HG03565 (cell line): Measurements from ENCODE around the gene LRP2.

Experiments used
- ATAC-seq: cut with Tn5 transposase; IDR thresholded peaks from one replicate; pipeline ENCODE4 v1.9.1; 2021; ENCODE audit warnings: mild to moderate bottlenecking, moderate library complexity; ENCODE audit not compliant: unreplicated experiment

Gene LRP2

DNA sequence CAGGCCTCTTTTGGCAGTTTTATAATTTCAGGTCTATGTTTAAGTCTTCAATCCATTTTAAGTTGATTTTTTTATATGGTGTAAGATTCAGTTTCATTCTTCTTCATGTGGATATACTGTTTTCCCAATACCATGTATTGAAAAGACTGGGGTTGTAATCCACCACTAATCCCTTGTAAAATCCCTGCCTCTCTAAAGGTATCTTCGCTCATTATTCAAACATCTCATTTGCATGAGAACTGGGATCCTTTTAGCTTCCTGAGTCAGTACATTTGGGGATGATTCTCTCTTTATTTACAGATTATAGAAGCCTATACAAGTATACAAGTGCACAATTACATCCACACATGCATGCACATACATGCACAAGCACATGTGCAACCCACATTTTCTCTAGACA, 267.7 kb downstream of the LRP2 start:
- ATAC-seq: no peak

DNA sequence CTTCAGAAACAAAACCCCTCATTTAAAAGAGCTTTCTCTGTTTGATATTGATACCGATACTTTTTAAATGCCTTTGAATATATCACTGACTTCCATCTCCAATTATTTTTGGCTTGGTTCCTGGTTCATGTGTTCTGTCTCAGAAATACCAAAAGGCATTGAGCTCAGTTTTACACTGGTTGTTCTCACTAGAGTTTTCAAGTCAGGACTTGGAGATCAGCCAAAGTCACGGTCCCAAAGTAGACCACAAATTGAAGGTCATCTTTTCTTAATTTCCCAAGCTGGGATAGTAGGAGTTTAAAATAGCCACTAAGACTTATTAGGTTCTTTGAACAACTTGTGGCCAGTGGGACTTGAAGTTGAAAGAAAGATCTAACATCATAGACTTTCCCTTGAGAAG, 268.8 kb downstream of the LRP2 start:
- ATAC-seq: no peak

DNA sequence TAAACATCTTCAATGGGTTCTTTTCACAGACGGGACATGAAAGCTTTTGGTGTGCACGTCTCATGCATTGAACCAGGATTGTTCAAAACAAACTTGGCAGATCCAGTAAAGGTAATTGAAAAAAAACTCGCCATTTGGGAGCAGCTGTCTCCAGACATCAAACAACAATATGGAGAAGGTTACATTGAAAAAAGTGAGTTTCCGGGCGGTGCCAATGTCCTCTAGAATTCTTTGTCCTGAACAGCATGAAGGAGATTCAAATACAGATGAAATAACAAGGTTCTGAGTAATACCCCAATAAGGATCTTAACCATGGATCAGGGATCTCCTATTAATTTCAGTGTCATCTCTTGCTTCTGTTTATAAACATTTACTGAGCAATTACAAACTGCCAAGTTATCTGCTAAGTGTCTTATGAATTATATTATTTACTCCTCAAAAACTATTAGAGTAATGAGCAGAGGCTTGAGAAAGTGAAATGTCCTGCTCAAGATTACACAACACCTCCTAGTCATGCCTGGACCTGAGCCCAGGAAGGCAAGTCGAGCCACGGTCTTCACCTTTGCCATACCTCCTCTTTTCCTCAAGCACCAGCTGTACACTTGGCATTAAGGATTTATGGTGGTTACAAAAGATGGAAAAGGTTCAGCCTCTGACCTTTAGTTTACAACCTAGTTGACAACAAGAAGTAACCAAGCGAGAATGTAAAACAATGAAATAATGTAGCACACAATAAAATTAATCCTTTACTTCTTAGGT, 270.4 kb downstream of the LRP2 start:
- no peak for ATAC-seq

DNA sequence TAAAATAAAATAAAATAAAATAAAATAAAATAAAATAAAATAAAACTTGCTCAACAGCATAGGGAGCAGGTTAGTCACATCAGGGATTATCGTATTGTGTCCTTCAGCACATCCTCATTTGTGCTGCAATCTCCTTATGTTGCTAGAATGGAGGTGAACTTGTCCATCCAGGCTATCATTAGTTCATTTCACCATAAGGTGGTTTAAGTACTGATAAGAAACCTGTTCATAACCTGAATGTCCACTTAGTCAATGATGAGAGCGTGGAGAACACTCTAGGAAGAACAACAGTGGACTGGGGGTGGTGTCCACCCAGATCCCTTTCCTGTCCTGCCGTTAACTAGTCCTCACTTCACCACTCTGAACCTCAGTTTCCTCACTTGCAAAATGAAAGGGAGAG, 271.1 kb downstream of the LRP2 start:
- ATAC-seq: no peak

GRCh38 chr2:169090133-169090820, 272.1 kb downstream of the LRP2 start:
- ATAC-seq: no peak

DNA sequence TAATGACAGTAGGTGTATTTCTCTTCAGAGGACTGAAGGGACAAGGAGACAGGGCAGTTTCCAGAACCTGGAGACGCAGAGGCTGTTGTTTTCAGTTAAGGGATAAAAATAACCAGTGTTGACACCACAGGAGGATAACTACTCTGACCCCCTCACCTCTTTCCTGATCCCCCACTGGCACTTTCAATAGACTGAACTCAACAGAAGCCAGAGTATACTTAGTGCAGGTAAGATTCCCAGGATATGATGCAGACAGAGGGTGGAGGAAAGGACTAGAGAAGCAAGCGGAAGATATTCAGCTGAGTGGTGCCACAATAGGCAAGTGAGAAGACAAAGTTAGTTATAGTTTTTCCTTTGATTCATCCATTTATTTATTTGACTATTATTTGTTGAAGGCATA, 273.2 kb downstream of the LRP2 start:
- no peak for ATAC-seq

DNA sequence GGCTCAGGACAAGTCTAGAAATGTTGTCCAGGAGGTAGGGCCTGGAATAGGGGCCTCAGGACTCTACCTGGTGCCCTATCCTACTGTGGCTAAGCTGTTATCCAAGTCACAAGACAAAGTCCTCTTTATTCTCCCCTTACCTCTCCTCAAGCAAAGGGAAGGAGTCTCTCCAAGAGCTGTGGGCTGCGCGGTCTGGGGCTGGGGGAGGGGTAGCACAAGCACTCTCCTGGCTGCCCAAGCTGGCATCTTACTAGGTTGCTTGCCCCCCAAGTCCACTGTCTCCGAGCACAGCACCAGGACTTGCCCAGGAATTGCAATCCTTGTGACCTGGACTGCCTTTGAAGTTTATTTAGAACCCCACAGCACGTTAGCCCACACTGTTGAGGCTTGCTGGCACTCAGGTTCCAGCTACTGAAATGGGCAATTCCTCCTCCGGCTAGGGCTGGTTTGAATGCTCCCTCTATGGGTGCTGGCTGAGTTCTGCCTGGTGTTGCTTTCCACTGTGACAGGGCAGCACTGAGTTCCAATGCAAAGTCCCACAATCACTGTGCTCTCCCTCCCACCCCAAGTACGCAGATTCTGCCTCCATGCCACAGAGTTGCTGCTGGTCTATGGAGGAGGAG, 274.5 kb downstream of the LRP2 start:
- no peak for ATAC-seq

DNA sequence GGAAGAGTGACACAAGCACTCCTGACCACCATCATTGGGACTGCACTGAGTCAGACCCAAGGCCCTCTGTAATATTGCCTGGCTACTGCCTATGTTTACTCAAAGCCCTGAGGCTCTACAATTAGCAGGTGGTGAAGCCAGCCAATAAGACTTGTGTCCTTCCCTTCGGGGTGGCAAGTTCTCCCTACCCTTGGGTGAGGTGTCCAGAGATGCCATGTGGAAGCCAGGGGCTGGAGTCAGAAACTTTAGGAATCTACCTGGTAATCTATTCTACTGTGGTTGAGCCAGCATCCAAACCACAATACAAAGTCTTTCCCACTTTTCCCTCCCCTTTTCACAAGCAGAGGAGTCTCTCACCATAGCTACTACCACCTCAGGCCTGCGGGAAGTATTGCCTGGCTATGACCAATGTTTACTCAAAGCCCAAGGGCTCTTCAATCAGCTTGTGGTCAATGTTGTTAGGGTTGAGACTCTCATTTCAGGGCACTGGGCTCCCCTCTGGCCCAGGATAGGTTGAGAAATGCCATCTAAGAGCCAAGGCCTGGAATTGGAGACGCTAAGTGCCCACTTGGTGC, 275.4 kb downstream of the LRP2 start:
- ATAC-seq: no peak

DNA sequence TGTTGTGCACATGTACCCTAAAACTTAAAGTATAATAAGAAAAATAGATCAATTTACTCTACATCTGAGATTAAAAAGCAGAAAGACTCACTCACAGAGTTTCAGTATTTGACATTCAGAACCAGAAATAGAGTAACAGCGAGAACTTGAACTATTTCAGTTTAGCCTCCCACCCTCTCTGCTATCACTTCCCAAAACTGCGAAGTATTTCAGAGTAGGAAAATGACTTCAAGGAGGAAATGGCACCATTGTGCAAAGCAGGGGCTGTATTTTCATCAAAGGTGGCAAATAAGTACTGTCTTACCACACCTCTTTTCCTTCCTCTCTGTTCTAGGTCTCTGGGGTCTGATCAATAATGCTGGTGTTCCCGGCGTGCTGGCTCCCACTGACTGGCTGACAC, 279.3 kb downstream of the LRP2 start:
- ATAC-seq: no peak

GRCh38 chr2:169081551-169081950, 280.8 kb downstream of the LRP2 start:
- no peak for ATAC-seq

DNA sequence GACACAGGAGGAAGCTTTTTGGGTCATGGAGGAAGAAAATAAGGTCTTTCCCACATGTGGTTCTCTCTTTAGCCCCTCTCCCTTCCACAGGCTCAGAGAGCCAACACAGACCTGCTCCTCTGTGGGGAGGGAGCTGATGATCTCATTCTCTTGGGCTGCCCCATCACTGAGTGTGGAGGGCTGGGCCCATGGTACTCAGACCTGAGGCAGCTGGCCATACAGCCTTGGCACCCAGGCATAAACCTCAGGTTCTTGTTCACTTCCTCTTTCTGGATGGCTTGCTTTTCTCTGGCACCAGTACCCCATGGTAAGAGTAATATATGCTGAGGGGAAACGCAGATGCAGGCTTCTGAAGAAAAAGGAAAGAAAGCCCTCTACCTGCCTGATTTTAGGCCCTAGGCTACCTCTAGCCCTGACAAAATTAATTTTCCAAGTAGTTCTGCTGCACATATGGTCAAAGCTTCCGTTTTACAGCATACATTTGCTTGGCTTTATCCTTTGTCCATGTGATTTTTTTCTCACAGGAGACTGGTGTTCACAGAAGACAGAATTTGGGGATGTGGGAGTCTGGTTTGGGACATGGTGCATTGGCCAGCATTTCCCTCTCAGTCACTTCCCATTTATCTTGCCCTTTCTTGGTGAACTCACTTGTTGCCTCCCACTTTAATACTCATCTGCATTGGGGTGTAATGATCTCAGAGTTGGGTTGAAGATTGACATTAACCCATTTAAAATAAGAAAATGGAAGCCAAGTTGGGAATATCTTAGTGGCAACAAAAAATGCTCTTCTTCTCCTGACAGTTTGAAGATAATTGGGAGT, 281.9 kb downstream of the LRP2 start:
- ATAC-seq: no peak

GRCh38 chr2:169077674-169078240, 284.6 kb downstream of the LRP2 start:
- no peak for ATAC-seq
